Hepatocyte (in vitro differentiated cells): ENCODE measurements around the gene MRPS18C. TPM values are rescaled to one million over a fixed set of nuclear protein-coding genes. Genes with fewer than 3 reads are reported as not detected.

Experiments
- DNase-seq: peaks from one replicate; pipeline ENCODE4 v3.0.0-alpha.2; 2016; ENCODE audit warnings: low spot score
- H2AFZ ChIP-seq: fragments of 200-600 bp; sonication (generic); 2 replicates; pipeline ENCODE4 v1.6.0; 2016; ENCODE audit warnings: antibody characterized with exemption, mild to moderate bottlenecking
- H3K27ac ChIP-seq: fragments of 200-600 bp; sonication (generic); 2 replicates; pipeline ENCODE4 v1.5.1; 2016; ENCODE audit warnings: mild to moderate bottlenecking
- H3K27me3 ChIP-seq: fragments of 200-600 bp; sonication (generic); 2 replicates; pipeline ENCODE4 v1.6.1; 2016
- H3K36me3 ChIP-seq: fragments of 200-600 bp; sonication (generic); replicated peaks from 2 replicates; pipeline ENCODE4 v1.5.1; 2016; ENCODE audit warnings: low read depth; ENCODE audit not compliant: insufficient read depth
- H3K4me1 ChIP-seq: fragments of 200-600 bp; sonication (generic); 2 replicates; pipeline ENCODE4 v1.5.1; 2016; ENCODE audit warnings: mild to moderate bottlenecking, moderate library complexity; ENCODE audit not compliant: insufficient read depth
- H3K4me2 ChIP-seq: fragments of 200-600 bp; sonication (generic); 2 replicates; pipeline ENCODE4 v1.6.0; 2016
- H3K4me3 ChIP-seq: fragments of 200-600 bp; sonication (generic); 2 replicates; pipeline ENCODE4 v1.5.1; 2016; ENCODE audit warnings: mild to moderate bottlenecking
- H3K79me2 ChIP-seq: fragments of 200-600 bp; sonication (generic); 2 replicates; pipeline ENCODE4 v1.6.0; 2017; ENCODE audit warnings: mild to moderate bottlenecking
- H3K9me2 ChIP-seq: fragments of 200-600 bp; sonication (generic); replicated peaks from 2 replicates; pipeline ENCODE4 v1.6.0; 2017; ENCODE audit warnings: mild to moderate bottlenecking; ENCODE audit not compliant: insufficient read depth
- H3K9me3 ChIP-seq: fragments of 200-600 bp; sonication (generic); 2 replicates; pipeline ENCODE4 v1.5.1; 2016; ENCODE audit warnings: low read depth, mild to moderate bottlenecking
- H4K20me1 ChIP-seq: fragments of 200-600 bp; sonication (generic); 2 replicates; pipeline ENCODE4 v1.6.0; 2016; ENCODE audit warnings: mild to moderate bottlenecking; ENCODE audit not compliant: insufficient read depth, poor library complexity, severe bottlenecking
- CTCF ChIP-seq: fragments of 200-600 bp; sonication (generic); IDR thresholded peaks from 2 replicates; pipeline ENCODE4 v1.5.1; 2016; ENCODE audit warnings: antibody characterized with exemption, mild to moderate bottlenecking; ENCODE audit not compliant: poor library complexity
- EZH2 ChIP-seq: fragments of 200-600 bp; sonication (generic); IDR thresholded peaks from 2 replicates; pipeline ENCODE4 v1.6.1; 2016; ENCODE audit warnings: antibody characterized with exemption, mild to moderate bottlenecking, borderline replicate concordance
- EZH2phosphoT487 ChIP-seq: fragments of 200-600 bp; sonication (generic); IDR thresholded peaks from one replicate; pipeline ENCODE4 v1.6.1; 2018; ENCODE audit warnings: antibody characterized with exemption, mild to moderate bottlenecking, low read depth, moderate library complexity; ENCODE audit not compliant: unreplicated experiment, severe bottlenecking
- WGBS: methylation state at CpG from one replicate; pipeline ENCODE4 v1.1.6; 2016; ENCODE audit warnings: low lambda C conversion rate; ENCODE audit errors: missing lambda C conversion rate; 5-methylcytosine and 5-hydroxymethylcytosine counted together
- polyA plus RNA-seq: library from polyadenylated mRNA; unstranded; fragments of >200 nt; fragmentation: Nextera tagmentation; extraction: Ambion mirVana; gene quantifications from 2 replicates; pipeline ENCODE4 v1.2.1, GENCODE V29; 2016
- total RNA-seq: library from RNA; depleted of rRNA; stranded (reverse); fragments of >200 nt; gene quantifications from 2 replicates; pipeline ENCODE4 v1.2.3, GENCODE V29; 2014

The MRPS18C gene
- total and polyA plus RNA-seq, 2 experiments from 2014 or later, result 20.1 to 89.1 TPM

- DNase-seq, result no peak
- WGBS, result 91% methylated on average over 4 of the region's 4 CpGs
- H3K9me3 ChIP-seq, result no peaks in the 10 kb centered on the region
- no peak overlapping the region for H3K4me2 ChIP-seq
- H3K9me2 ChIP-seq, result no peaks in the 10 kb centered on the region
- TF ChIP-seq CTCF (no peak), EZH2 (no peak), EZH2phosphoT487 (no peak)
- H3K4me3 ChIP-seq, result no peak overlapping the region
- H3K36me3 ChIP-seq, result no peaks in the 10 kb centered on the region
- H4K20me1 ChIP-seq, result no peaks in the 10 kb centered on the region
- H3K79me2 ChIP-seq, result no peaks in the 10 kb centered on the region
- no peak overlapping the region for H3K27ac ChIP-seq
- no peak overlapping the region for H2AFZ ChIP-seq
- H3K27me3 ChIP-seq, result no peaks in the 10 kb centered on the region
- H3K4me1 ChIP-seq, result no peaks in the 10 kb centered on the region
These were observed 54.6 kb downstream of the MRPS18C start for GRCh38 chr4:83510442-83510841.

Other genes starting within 250 kb of the MRPS18C start
- 13.4 and 15.3 TPM in 2 replicates for gene COQ2, start 171.3 kb upstream of the MRPS18C start, total RNA-seq
- 16.4 and 18.6 TPM in 2 replicates for gene COQ2, start 171.3 kb upstream of the MRPS18C start, polyA plus RNA-seq
- gene HPSE, start 121.2 kb upstream of the MRPS18C start, total RNA-seq, result 1.7 and 3.7 TPM in 2 replicates
- gene HPSE, start 121.2 kb upstream of the MRPS18C start, polyA plus RNA-seq, result 3.8 and 8.0 TPM in 2 replicates
- 12.4 and 14.2 TPM in 2 replicates for gene HELQ, start 235 bp upstream of the MRPS18C start, total RNA-seq
- gene HELQ, start 235 bp upstream of the MRPS18C start, polyA plus RNA-seq, result 8.0 and 15.4 TPM in 2 replicates
- gene ABRAXAS1, start 29.0 kb downstream of the MRPS18C start, total RNA-seq, result 16.0 and 18.0 TPM in 2 replicates
- gene ABRAXAS1, start 29.0 kb downstream of the MRPS18C start, polyA plus RNA-seq, result 3.9 and 5.7 TPM in 2 replicates
- gene GPAT3, start 80.0 kb downstream of the MRPS18C start, total RNA-seq, result 4.4 and 8.9 TPM in 2 replicates
- gene GPAT3, start 80.0 kb downstream of the MRPS18C start, polyA plus RNA-seq, result 3.2 and 3.3 TPM in 2 replicates